ENCODE data around the gene ITGA5.

GRCh38 chr12:54419088-54419887, at the start of gene ITGA5:
- no peak; the same call in 1 of the 2 replicates for TF ChIP-seq JUN (IDR thresholded peaks at IDR 0.05; ENCODE audit: borderline replicate concordance, low read depth, low read length)
- TF ChIP-seq JUN (CRISPR knock-in tag; IDR thresholded peaks at IDR 0.05; ENCODE audit: borderline replicate concordance): no peak
- no peak for TF ChIP-seq SIN3A (IDR thresholded peaks at IDR 0.05; ENCODE audit: borderline replicate concordance in 2 of 2, control insufficient read depth in 1 of 2, low read depth in 2 of 2, low read length in 2 of 2)
- TF ChIP-seq IRF1 (CRISPR knock-in tag; IDR thresholded peaks at IDR 0.05; ENCODE audit: borderline replicate concordance): no peak
- peak; percentile 96 for TF ChIP-seq NFIC (IDR thresholded peaks at IDR 0.05)
- TF ChIP-seq CBX2 (IDR thresholded peaks at IDR 0.05; ENCODE audit: insufficient read depth, low read length, poor library complexity, severe bottlenecking): no peak
- no peak for TF ChIP-seq HIVEP1 (CRISPR knock-in tag; IDR thresholded peaks at IDR 0.05)
- TF ChIP-seq SRSF1 (IDR thresholded peaks at IDR 0.05; ENCODE audit: low read depth, low read length): no peak
- no peak for TF ChIP-seq CTCF (IDR thresholded peaks at IDR 0.05 in 2 of 3, conservative IDR thresholded peaks at IDR 0.05 in 1 of 3; ENCODE audit: insufficient read depth in 2 of 3, low read depth in 1 of 3, low read length in 3 of 3)
- no peak for TF ChIP-seq NFATC3 (IDR thresholded peaks at IDR 0.05)
- no peak for TF ChIP-seq ZNF830 (CRISPR knock-in tag; IDR thresholded peaks at IDR 0.05)
- no peak for TF ChIP-seq TEAD4 (IDR thresholded peaks at IDR 0.05; ENCODE audit: low read length)
- TF ChIP-seq TEAD4 (CRISPR knock-in tag; IDR thresholded peaks at IDR 0.05; ENCODE audit: borderline replicate concordance): no peak
- TF ChIP-seq MLLT1 (IDR thresholded peaks at IDR 0.05): no peak
- TF ChIP-seq ZNF324 (CRISPR knock-in tag; IDR thresholded peaks at IDR 0.05): no peak
